SJSA1 (cell line): ENCODE data around the gene MAPRE2. TPM values are rescaled to one million over a fixed set of nuclear protein-coding genes. Genes with fewer than 3 reads are reported as not detected.

Experiments used
- DNase-seq, 2 experiments: peaks; one replicate each; pipeline ENCODE4 v3.0.0-alpha.2; 2015 to 2020; ENCODE audit warnings: low spot score in 2 of 2, low read depth in 1 of 2
- H3K27ac ChIP-seq: fragments of 250-450 bp; sonication (Bioruptor Pico); 2 replicates; pipeline ENCODE4 v1.5.1; 2020; ENCODE audit warnings: mild to moderate bottlenecking, moderate library complexity
- H3K27me3 ChIP-seq: fragments of 250-450 bp; sonication (Bioruptor Pico); replicated peaks from 2 replicates; pipeline ENCODE4 v1.5.1; 2020; ENCODE audit warnings: mild to moderate bottlenecking, moderate library complexity
- H3K36me3 ChIP-seq: fragments of 250-450 bp; sonication (Bioruptor Pico); 2 replicates; pipeline ENCODE4 v1.5.1; 2020; ENCODE audit warnings: mild to moderate bottlenecking
- H3K4me1 ChIP-seq: fragments of 250-450 bp; sonication (Bioruptor Pico); replicated peaks from 2 replicates; pipeline ENCODE4 v1.6.1; 2021; ENCODE audit warnings: mild to moderate bottlenecking
- H3K4me3 ChIP-seq: fragments of 250-450 bp; sonication (Bioruptor Pico); 2 replicates; pipeline ENCODE4 v1.5.1; 2020; ENCODE audit warnings: mild to moderate bottlenecking
- H3K9me3 ChIP-seq: fragments of 250-450 bp; sonication (Bioruptor Pico); replicated peaks from 2 replicates; pipeline ENCODE4 v1.5.1; 2020; ENCODE audit warnings: mild to moderate bottlenecking
- total RNA-seq: library from RNA; depleted of rRNA; stranded (reverse); fragments of >200 nt; shearing (Covaris generic); gene quantifications from 2 replicates; pipeline ENCODE4 v1.2.3, GENCODE V29; 2014

Gene MAPRE2
- total RNA-seq, 1 experiment from 2014 or later: 30.1 TPM

DNA sequence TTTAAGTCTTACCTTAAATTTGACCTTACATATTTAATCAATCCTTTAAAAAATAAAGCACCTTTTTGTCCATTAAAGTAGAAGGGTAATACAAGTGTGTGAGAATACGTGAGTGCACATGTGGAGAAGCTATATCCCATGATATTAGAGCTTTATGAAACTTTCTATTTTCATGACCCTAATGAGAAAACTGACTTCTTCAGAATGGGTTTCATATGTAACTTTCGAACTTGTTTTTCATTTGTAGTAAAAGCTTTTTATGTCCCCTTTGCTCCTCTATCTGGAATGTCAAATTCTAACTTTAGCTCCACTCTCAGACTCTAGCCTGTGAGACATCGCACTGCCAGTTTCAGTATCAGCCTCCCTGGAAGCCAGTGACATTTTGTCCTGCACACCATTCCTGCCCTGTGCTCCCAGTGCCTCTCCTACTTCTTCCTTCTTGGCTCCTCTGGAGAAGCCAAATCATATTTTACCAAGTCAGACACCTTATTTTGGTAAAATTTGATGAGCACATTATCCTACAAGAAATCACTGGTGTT is 42.0 kb downstream of the MAPRE2 start:
- Histone ChIP-seq H3K27me3 (no peaks in the 10 kb centered on the region), H3K4me1 (peaks cover 2% of the 10 kb centered on the region; the same call in 1 of the 2 replicates), H3K36me3 (no peaks in the 10 kb centered on the region), H3K27ac (no peak overlapping the region), H3K9me3 (no peaks in the 10 kb centered on the region), H3K4me3 (no peak overlapping the region)
- DNase-seq: no peak

DNA sequence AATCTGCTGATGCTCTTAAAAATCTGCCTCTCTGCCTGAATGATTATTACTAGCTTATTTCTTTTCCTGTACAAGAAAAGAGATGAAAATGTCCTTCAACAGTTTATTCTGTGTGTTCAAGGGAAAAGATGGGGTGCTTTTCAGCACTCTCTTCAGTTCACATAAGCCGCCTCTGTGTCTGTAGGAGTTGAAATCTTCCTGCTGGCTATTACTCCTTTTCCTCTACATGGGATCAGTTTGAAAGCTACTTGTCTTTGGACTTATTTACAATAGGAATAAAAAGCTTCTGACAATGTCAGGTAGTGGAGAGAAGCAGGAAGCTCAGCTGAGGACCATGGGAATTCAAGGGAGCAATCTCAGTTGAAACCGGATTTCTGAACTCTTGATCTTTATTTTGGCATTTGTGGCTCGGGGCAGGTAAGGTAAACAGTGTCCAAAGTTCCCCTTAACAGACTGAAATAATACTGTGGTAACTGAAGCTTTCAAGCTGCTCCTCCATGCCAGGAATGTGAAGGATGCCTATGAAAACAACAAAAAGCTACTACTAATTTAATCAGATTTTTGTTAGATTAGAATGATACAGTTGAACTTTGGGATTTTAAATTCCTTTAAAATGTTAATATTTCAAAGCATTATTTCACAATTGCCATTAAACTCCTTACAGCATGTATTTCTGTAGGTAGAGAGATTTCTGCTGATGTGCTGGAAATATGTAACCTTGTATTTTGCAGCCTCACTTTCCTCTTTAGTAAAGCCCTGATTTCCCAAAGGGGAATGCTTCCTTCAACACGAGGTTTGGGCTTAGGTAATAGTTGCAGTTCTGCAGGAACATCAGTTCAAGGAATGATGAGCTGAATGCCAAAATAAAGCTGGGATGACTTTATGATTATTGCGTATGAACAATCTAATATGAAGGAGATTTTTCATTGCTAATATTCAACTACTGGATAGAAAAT is 43.6 kb downstream of the MAPRE2 start:
- peaks cover 18% of the 10 kb centered on the region for H3K4me1 ChIP-seq
- no peaks in the 10 kb centered on the region for H3K27me3 ChIP-seq
- no peak overlapping the region for H3K4me3 ChIP-seq
- H3K36me3 ChIP-seq: no peaks in the 10 kb centered on the region
- no peak for DNase-seq
- H3K27ac ChIP-seq: no peak overlapping the region
- H3K9me3 ChIP-seq: no peaks in the 10 kb centered on the region

DNA sequence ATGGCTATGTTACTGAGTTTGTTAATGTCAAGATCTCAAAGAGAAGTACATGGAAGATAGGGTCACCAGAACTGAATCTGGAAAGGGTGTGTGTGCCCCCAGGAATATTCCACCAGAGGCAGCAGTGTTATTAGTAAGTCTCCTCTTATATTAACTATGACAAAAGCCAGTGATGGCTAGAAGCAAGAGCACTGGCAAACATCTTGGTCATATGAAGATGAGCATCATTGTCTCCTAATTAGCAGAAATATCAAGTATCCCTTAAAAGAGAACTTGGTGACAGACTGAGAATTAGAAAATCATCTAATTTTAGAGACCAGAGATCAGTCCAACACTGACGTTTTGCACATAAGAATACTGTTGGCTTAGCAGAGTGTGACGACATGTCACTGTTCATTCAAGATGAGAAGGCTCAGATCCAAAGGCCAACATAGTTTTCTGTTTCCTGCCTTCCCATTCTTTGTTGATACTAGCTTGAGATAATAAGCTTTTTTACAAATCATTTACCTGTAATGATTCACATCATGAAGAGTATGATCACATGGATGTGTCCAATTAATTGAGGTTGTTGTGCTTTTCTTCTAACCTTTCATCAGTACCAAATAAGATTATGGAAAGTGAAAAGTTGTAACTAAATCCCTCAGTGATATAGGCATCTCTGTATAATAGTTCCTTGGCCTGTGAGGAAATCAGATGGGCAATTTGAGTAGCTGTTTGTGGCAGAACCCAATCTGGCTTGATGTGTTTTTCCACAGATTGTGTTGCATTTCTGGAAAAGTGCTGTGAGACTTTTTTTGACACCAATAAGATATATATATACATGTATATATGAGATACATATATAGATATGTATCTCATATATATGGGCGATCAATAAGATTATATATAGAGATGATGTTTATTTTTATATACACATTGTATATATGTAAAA is 44.5 kb downstream of the MAPRE2 start:
- Histone ChIP-seq H3K4me1 (peaks cover 23% of the 10 kb centered on the region), H3K36me3 (no peaks in the 10 kb centered on the region), H3K4me3 (no peak overlapping the region), H3K27ac (no peak overlapping the region), H3K9me3 (no peaks in the 10 kb centered on the region), H3K27me3 (no peaks in the 10 kb centered on the region)
- DNase-seq: no peak

DNA sequence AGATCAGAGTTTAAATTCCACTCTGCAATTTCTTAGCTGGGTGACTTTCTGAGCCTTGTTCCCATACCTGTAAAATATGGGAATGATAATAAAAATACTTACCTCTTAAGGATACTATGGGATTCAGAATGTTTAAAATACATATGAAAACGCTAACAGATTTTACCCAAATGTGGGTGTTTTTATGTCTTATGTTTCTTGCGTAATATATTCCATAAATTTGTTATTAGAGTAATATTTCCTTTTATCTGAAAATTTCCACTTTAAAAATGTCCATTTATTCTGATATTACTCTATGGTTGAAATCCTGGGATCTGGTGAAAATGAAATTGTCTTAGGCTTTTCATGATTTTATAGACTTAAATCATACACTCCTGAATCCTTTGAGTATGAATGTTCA is 45.5 kb downstream of the MAPRE2 start:
- Histone ChIP-seq H3K36me3 (no peaks in the 10 kb centered on the region), H3K27ac (no peak overlapping the region), H3K9me3 (no peaks in the 10 kb centered on the region), H3K4me1 (peaks cover 23% of the 10 kb centered on the region), H3K4me3 (no peak overlapping the region), H3K27me3 (no peaks in the 10 kb centered on the region)
- no peak for DNase-seq

DNA sequence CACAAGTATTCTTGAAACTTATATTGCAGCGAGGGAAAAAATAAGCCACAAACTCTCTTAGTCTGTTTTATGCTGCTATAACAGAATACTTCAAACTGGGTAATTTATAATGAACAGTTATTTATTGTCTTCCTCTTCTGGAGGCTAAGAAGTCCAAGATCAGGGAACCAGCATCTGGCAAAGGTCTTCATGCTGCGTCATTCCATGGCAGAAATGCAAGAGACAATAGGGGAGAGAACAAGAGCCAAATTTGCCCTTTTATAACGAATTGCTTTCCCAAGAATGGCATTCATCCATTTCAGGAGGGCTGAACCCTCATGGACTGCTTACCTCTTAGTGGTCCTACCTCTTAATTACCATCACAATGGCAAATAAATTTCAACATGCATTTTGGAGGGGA is 46.5 kb downstream of the MAPRE2 start:
- H3K9me3 ChIP-seq: no peaks in the 10 kb centered on the region
- H3K27ac ChIP-seq: no peak overlapping the region
- H3K27me3 ChIP-seq: no peaks in the 10 kb centered on the region
- no peak overlapping the region for H3K4me3 ChIP-seq
- DNase-seq: no peak
- H3K36me3 ChIP-seq: no peaks in the 10 kb centered on the region
- H3K4me1 ChIP-seq: peaks cover 23% of the 10 kb centered on the region

DNA sequence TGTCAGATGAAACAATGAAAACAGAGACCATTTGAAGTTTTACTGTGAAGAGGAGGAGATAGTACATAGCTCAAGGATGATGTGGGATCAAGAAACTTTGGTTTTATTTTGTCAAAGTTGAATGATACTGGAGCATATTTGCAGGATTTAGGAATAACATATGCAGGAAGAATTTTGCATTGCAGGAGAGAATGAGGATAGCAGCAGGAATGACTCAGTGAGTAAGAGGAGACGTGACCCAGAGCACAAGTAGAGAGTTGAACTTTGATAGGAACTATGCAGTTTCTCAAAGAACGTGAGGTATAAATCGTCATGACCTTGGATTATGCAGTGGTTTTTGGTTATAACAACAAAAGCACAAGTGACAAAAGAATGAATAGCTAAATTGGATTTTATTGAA is 47.7 kb downstream of the MAPRE2 start:
- DNase-seq: no peak
- no peak overlapping the region for H3K27ac ChIP-seq

DNA sequence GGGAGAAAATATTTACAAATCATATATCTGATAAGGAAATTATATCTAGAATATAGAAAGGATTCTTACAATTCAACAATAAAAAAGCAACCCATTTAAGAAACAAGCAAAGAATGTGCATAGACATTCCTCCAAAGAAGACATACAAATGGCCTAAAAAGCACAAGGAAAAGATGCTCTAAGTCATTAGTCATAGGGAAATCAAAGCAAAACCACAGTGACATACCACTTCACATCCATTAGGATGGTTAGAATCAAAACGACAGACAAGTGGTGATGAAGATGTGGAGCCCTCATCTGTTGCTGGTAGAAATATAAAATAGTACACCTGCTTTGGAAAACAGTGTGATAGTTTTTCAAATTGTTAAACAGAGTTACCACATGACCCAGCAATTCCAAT is 48.2 kb downstream of the MAPRE2 start:
- Histone ChIP-seq H3K36me3 (no peaks in the 10 kb centered on the region), H3K27me3 (no peaks in the 10 kb centered on the region), H3K4me3 (no peak overlapping the region), H3K27ac (no peak overlapping the region), H3K9me3 (no peaks in the 10 kb centered on the region), H3K4me1 (peaks cover 23% of the 10 kb centered on the region)
- no peak for DNase-seq

More for the DNA sequence above, 47.7 kb downstream of the MAPRE2 start:
- Histone ChIP-seq H3K4me3 (no peak overlapping the region), H3K4me1 (peaks cover 23% of the 10 kb centered on the region), H3K9me3 (no peaks in the 10 kb centered on the region), H3K36me3 (no peaks in the 10 kb centered on the region), H3K27me3 (no peaks in the 10 kb centered on the region)

DNA sequence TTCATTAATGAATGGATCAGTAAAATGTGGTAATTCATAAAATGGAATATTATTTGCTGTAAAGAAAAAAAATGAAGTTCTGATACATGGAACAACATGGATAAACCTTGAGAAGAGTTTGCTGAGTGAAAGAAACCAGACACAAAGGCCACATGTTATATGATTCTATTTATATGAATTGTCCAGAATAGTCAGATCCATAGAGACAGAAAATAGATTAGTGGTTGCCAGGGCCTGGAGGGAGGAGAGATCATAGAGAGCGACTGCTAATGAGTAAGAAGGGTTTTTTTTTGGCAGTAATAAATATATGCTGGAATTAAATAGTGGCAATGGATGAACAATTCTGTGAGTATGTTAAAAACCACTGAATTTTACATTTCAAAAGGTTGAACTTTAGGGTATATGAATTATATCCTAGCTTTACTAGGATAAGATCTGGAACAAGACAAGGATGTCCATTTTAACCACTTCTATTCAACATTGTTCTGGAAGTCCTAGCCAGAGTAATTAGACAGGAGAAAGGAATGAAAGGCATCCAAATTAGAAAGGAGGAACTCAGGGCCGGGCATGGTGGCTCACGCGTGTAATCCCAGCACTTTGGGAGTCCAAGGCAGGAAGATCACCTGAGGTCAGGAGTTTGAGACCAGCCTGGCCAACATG is 48.8 kb downstream of the MAPRE2 start:
- H3K9me3 ChIP-seq: no peaks in the 10 kb centered on the region
- H3K4me1 ChIP-seq: peaks cover 23% of the 10 kb centered on the region
- no peaks in the 10 kb centered on the region for H3K27me3 ChIP-seq
- H3K27ac ChIP-seq: no peak overlapping the region
- no peaks in the 10 kb centered on the region for H3K36me3 ChIP-seq
- H3K4me3 ChIP-seq: no peak overlapping the region
- DNase-seq: no peak

DNA sequence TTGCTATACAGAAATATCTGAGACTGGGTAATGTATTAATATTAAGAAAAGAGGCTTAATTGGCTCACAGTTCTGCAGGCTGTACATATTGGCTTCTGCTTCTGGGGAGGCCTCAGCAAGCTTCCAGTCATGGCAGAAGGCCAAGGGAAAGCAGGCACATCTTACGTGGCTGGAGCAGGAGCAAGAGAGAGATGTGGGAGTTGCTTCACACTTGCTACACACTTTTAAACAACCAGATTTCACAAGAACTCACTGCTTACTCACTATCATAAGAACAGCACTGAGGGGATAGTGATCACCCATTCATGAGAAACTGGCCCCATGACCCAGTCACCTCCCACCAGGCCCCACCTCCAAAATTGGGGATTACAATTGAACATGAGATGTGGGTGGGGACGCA is 50.6 kb downstream of the MAPRE2 start:
- no peak overlapping the region for H3K27ac ChIP-seq
- no peak overlapping the region for H3K4me3 ChIP-seq
- no peaks in the 10 kb centered on the region for H3K27me3 ChIP-seq
- no peak for DNase-seq
- H3K9me3 ChIP-seq: no peaks in the 10 kb centered on the region
- no peaks in the 10 kb centered on the region for H3K36me3 ChIP-seq
- H3K4me1 ChIP-seq: peaks cover 23% of the 10 kb centered on the region

DNA sequence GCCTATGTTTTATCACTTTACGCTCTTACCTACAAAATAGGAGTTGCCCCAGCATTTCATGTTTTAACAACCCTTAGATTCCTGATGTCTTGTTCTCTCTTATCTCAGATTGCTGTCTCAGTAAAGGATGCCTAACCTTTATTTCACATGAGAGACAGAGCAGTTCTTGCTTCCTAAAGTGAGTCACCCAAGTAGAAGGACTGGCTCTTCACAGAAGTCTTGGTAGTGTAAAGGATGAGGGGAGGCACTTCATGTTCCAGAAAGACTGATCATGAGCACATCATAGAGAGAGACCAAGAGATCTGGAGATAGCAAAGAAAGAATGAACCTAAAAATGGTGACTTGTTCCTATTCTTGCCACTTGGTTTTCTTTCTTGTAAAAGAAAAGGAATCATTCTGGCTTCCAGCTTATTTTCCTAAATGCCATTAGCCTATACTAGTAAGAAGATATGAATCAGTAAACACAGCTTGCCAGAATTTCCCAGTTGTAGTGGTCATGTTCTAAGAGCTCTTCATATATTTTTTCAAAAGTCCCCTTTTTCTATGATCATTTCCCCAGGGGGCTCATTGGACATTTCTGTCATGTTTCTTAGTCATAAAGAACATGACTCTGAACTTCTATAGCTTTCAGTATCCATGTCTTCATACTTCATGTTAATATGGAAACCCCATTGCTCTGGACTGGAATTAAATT is 54.9 kb downstream of the MAPRE2 start:
- no peak for DNase-seq

DNA sequence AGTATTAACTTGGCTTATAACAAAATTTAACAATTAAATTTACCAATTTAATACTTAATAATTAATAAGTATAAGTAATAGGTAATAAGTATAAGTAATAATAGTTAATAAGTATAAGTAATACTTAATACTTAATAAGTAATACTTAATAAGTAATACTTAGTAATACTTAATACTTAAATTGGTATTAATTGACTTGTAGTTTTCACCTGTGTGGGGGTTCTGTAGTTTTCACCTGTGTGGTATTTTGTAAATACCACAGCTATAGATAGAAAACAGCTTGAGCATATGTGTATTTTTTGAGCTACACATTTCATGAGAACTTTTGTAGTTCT is 55.4 kb downstream of the MAPRE2 start:
- Histone ChIP-seq H3K27me3 (no peaks in the 10 kb centered on the region), H3K27ac (no peak overlapping the region), H3K9me3 (no peaks in the 10 kb centered on the region), H3K4me3 (no peak overlapping the region), H3K36me3 (no peaks in the 10 kb centered on the region; the same call in 1 of the 2 replicates), H3K4me1 (no peaks in the 10 kb centered on the region; the same call in 1 of the 2 replicates)
- DNase-seq: no peak

More for the DNA sequence above, 54.9 kb downstream of the MAPRE2 start:
- Histone ChIP-seq H3K36me3 (no peaks in the 10 kb centered on the region), H3K4me1 (no peaks in the 10 kb centered on the region; the same call in 1 of the 2 replicates), H3K27me3 (no peaks in the 10 kb centered on the region), H3K4me3 (no peak overlapping the region), H3K27ac (no peak overlapping the region), H3K9me3 (no peaks in the 10 kb centered on the region)

DNA sequence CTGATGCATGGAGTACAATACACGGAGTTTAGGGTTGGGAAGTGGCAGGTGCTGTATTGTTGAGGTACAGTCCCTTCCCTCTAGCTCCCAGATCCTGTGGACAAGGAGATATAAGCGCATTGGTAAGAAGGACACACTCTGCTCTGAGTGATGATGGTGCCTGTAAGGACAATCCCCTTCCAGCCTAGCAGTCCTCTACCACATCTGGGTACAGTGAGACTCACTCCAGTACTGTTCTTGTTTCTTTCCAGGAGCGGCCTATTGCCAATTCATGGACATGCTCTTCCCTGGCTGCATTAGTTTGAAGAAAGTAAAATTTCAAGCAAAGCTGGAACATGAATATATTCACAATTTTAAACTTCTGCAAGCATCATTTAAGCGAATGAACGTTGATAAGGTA is 56.0 kb downstream of the MAPRE2 start:
- no peak for DNase-seq

DNA sequence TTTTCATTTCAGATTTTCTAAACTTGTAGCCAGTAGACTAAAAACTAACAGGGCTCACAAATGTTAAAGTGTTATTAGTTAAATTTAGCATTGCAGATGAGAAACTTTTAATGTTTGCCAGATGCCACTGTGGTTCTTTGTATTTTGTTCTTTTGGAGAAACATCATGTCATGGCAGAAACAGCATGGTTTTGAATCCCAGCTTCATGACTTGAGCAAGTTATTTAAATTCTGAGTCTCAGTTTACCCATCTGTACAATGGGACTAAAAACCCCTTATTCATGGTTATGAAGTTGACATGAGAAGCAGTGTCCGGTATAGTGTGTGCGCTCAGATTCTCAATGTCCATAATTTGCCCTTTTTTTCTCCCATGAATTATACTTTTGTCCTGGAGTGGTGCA is 56.5 kb downstream of the MAPRE2 start:
- DNase-seq: no peak
- H3K4me3 ChIP-seq: no peak overlapping the region
- H3K36me3 ChIP-seq: no peaks in the 10 kb centered on the region; the same call in 1 of the 2 replicates
- no peaks in the 10 kb centered on the region for H3K27me3 ChIP-seq
- H3K27ac ChIP-seq: no peak overlapping the region
- no peaks in the 10 kb centered on the region for H3K9me3 ChIP-seq
- H3K4me1 ChIP-seq: no peaks in the 10 kb centered on the region; the same call in 1 of the 2 replicates

More for the DNA sequence above, 56.0 kb downstream of the MAPRE2 start:
- H3K4me3 ChIP-seq: no peak overlapping the region
- no peaks in the 10 kb centered on the region for H3K9me3 ChIP-seq
- H3K27ac ChIP-seq: no peak overlapping the region
- H3K4me1 ChIP-seq: no peaks in the 10 kb centered on the region; the same call in 1 of the 2 replicates
- no peaks in the 10 kb centered on the region; the same call in 1 of the 2 replicates for H3K36me3 ChIP-seq
- H3K27me3 ChIP-seq: no peaks in the 10 kb centered on the region
